ENCODE data around the gene TBX4. TPM values are rescaled to one million over a fixed set of nuclear protein-coding genes. Genes with fewer than 3 reads are reported as not detected.
A peak's percentile ranks its signal among the peaks of the same experiment; 100 is the strongest.

The TBX4 gene
- not detected for polyA plus RNA-seq (2013, experiment 1 of 2)
- polyA plus RNA-seq (2013, experiment 2 of 2): not detected

DNA sequence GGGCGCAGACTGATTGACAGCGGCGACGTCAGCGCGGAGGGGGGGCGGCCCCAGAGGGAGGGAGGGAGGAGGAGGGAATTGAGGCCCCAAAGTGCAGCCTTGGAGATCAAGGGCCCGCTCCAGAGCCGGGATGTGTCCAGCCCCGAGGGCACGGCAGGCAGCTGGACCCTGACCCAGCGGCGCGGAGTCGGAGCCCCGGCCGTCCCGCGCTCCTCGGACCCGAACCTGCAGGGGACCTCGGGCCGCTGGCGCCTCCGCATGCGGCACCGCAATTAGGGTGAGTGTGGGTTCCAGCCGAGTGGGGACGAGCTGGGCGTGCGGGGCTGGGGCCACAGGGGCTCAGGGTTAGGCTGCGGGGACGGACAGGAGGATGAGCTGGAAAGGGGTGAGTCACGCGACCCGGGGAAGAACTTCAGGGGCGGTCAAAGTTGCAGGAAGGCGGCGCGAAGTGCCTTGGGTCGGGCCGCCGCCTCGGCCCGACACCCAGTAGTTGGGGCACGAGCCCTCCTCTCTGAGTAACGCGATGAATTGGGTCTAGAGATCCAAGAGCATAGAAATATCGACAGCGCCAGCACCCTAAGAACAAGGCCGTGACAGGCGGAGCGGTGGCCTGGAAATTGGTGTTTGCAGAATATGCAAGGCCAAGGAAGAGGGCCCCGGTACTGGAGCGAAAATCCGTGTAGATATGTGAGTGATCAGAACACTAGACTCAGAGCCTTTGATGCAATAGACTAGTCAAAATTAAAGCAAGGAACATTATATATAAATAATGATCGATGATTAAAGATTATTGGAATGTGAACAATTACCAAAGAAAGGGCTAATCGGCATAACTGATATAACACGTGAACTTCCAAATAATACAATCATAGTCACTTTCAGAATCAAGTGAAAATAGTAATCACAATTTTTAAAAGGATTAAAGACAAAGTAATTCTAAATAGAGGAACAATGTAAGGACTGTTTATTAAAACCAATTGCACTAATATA, at the start of gene TBX4:
TSS of gene TBX4 (plus strand) at position 122 of the 990 bp plus-strand sequence. CDS start 4,069 bp downstream, outside the sequence.
- H3K4me3 ChIP-seq (ENCODE audit: insufficient read depth in 1 of 2, low read depth in 1 of 2, low read length in 2 of 2): peak within 1 kb of the TSS in 1 of 2 experiments; percentile 60
- H3K18ac ChIP-seq (ENCODE audit: low read depth in 1 of 2, low read length in 2 of 2): no peak within 1 kb of the TSS
- H3K4me2 ChIP-seq (ENCODE audit: low read length, poor library complexity, severe bottlenecking): peak within 1 kb of the TSS; percentile 69
- H4K91ac ChIP-seq (ENCODE audit: low read length): no peak within 1 kb of the TSS
- H3K79me1 ChIP-seq (replicated peaks; ENCODE audit: low read length, poor library complexity, severe bottlenecking): no peaks in the 10 kb centered on the region
- no peak within 1 kb of the TSS for H2BK5ac ChIP-seq (ENCODE audit: low read depth, low read length, poor library complexity, severe bottlenecking)
- no peak within 1 kb of the TSS for H2BK12ac ChIP-seq (ENCODE audit: low read length in 2 of 2)
- H2AFZ ChIP-seq (ENCODE audit: low read depth, low read length): peak within 1 kb of the TSS; percentile 19
- H3K4me1 ChIP-seq (ENCODE audit: control insufficient read depth, insufficient read depth, low read depth, low read length): peaks cover 25% of the 10 kb centered on the region
- no peak within 1 kb of the TSS for H3K27ac ChIP-seq (ENCODE audit: low read length, poor library complexity, severe bottlenecking)
- H2BK15ac ChIP-seq (ENCODE audit: low read depth, poor library complexity, severe bottlenecking): peak within 1 kb of the TSS; percentile 56
- peak within 1 kb of the TSS in 1 of 2 experiments; percentile 94 for H3K23ac ChIP-seq (ENCODE audit: low read length in 2 of 2)
- H3K4ac ChIP-seq (ENCODE audit: low read depth in 1 of 2, low read length in 2 of 2): no peak within 1 kb of the TSS
- H3K27me3 ChIP-seq (ENCODE audit: control insufficient read depth in 1 of 2, insufficient read depth in 1 of 2, low read length in 2 of 2): peaks cover 73 to 79% of the 10 kb centered on the region in 2 experiments
- DNase-seq: peak; percentile 13
- H3K9me3 ChIP-seq (ENCODE audit: control insufficient read depth, low read length): no peaks in the 10 kb centered on the region
- H2AK5ac ChIP-seq (ENCODE audit: low read length, severe bottlenecking): no peak within 1 kb of the TSS
- no peak within 1 kb of the TSS for H4K8ac ChIP-seq (ENCODE audit: low read length)
- H3K36me3 ChIP-seq (ENCODE audit: control insufficient read depth in 1 of 2, insufficient read depth in 2 of 2, low read depth in 1 of 2, low read length in 2 of 2): no peaks in the 10 kb centered on the region
- peak within 1 kb of the TSS; percentile 66 for H2BK120ac ChIP-seq (ENCODE audit: low read depth, low read length)
- peak within 1 kb of the TSS; percentile 43 for H3K9ac ChIP-seq (ENCODE audit: low read length)
- peak within 1 kb of the TSS in 1 of 2 experiments; percentile 72 for H3K14ac ChIP-seq (ENCODE audit: low read length in 2 of 2)
- WGBS: 5% methylated on average over 48 of the region's 59 CpGs

GRCh38 chr17:61402978-61403800, 49.0 kb upstream of the TBX4 start:
- Histone ChIP-seq H3K4me1 (ENCODE audit: control insufficient read depth, insufficient read depth, low read depth, low read length) (peaks cover 43% of the 10 kb centered on the region), H3K9me3 (ENCODE audit: control insufficient read depth, low read length) (no peaks in the 10 kb centered on the region), H3K79me1 (replicated peaks; ENCODE audit: low read length, poor library complexity, severe bottlenecking) (no peaks in the 10 kb centered on the region), H3K23ac (ENCODE audit: low read length in 2 of 2) (peak overlapping the region in 1 of 2 experiments; percentile 92), H3K36me3 (ENCODE audit: control insufficient read depth in 1 of 2, insufficient read depth in 2 of 2, low read depth in 1 of 2, low read length in 2 of 2) (peaks cover 2 to 48% of the 10 kb centered on the region in 2 experiments), H3K14ac (ENCODE audit: low read length in 2 of 2) (peak overlapping the region in 1 of 2 experiments; percentile 98), H3K18ac (ENCODE audit: low read depth in 1 of 2, low read length in 2 of 2) (peak overlapping the region; percentile 66 to 97), H4K8ac (ENCODE audit: low read length) (peak overlapping the region; percentile 14), H3K27me3 (ENCODE audit: control insufficient read depth in 1 of 2, insufficient read depth in 1 of 2, low read length in 2 of 2) (peaks cover 0 to 81% of the 10 kb centered on the region in 2 experiments), H2BK12ac (ENCODE audit: low read length in 2 of 2) (peak overlapping the region in 1 of 2 experiments; percentile 92), H3K27ac (ENCODE audit: low read length, poor library complexity, severe bottlenecking) (no peak overlapping the region), H3K4me3 (ENCODE audit: insufficient read depth in 1 of 2, low read depth in 1 of 2, low read length in 2 of 2) (no peak overlapping the region), H3K4me2 (ENCODE audit: low read length, poor library complexity, severe bottlenecking) (no peak overlapping the region), H2BK120ac (ENCODE audit: low read depth, low read length) (no peak overlapping the region), H2AK5ac (ENCODE audit: low read length, severe bottlenecking) (no peak overlapping the region), H2AFZ (ENCODE audit: low read depth, low read length) (no peak overlapping the region), H3K4ac (ENCODE audit: low read depth in 1 of 2, low read length in 2 of 2) (peak overlapping the region in 1 of 2 experiments; percentile 87), H2BK15ac (ENCODE audit: low read depth, poor library complexity, severe bottlenecking) (no peak overlapping the region), H3K9ac (ENCODE audit: low read length) (no peak overlapping the region), H4K91ac (ENCODE audit: low read length) (no peak overlapping the region), H2BK5ac (ENCODE audit: low read depth, low read length, poor library complexity, severe bottlenecking) (no peak overlapping the region)
- WGBS: 15% methylated on average over 55 of the region's 55 CpGs
- peak; percentile 58 for DNase-seq

DNA sequence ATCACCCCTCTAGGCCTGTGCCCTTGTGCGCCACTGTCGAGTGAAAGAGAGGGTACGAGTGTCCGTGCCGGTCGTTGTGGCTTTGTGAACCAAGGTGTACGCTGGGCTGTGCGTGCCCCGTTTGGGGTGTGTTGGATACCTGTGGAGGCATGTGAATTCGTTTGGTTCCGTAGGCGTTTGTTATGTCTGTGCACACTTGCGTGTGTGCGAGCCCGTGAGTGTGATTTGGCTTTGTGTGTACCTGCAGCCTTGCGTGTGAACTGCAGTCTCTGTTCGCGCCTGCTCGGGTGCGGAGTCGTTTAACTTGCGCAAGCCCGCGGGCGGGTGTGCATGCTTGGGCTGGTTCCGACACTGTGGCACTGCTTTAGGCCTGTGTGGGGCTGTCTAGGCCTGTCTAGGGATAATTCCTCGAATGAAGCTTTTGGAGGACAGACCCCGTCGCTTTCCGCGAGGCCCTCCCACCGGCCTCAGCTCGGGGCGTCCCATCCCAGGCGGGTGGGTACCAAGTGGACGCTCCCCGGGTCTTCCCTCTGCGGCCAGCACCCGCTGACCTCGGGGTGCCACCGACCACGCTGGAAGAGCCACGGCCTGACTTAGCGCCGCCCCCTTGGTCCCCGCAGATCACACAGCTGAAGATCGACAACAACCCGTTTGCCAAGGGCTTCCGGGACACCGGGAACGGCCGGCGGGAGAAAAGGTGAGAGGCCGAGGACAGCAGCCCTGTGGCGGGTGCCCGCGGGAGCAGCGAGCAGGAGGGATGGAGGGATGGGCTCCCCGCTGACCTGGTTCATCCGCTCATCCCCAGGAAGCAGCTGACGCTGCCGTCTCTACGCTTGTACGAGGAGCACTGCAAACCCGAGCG, 48.2 kb upstream of the TBX4 start:
- H3K18ac ChIP-seq (ENCODE audit: low read depth in 1 of 2, low read length in 2 of 2): peak overlapping the region; percentile 66 to 81
- peak overlapping the region; percentile 21 for H4K91ac ChIP-seq (ENCODE audit: low read length)
- H3K4me3 ChIP-seq (ENCODE audit: insufficient read depth in 1 of 2, low read depth in 1 of 2, low read length in 2 of 2): peak overlapping the region; percentile 7 to 49
- peak; percentile 42 for DNase-seq
- peaks cover 0 to 81% of the 10 kb centered on the region in 2 experiments for H3K27me3 ChIP-seq (ENCODE audit: control insufficient read depth in 1 of 2, insufficient read depth in 1 of 2, low read length in 2 of 2)
- peak overlapping the region; percentile 49 for H4K8ac ChIP-seq (ENCODE audit: low read length)
- H2AFZ ChIP-seq (ENCODE audit: low read depth, low read length): no peak overlapping the region
- peak overlapping the region in 1 of 2 experiments; percentile 99 for H3K23ac ChIP-seq (ENCODE audit: low read length in 2 of 2)
- peaks cover 36% of the 10 kb centered on the region for H3K4me1 ChIP-seq (ENCODE audit: control insufficient read depth, insufficient read depth, low read depth, low read length)
- peak overlapping the region; percentile 15 to 65 for H2BK12ac ChIP-seq (ENCODE audit: low read length in 2 of 2)
- no peaks in the 10 kb centered on the region for H3K79me1 ChIP-seq (replicated peaks; ENCODE audit: low read length, poor library complexity, severe bottlenecking)
- peak overlapping the region; percentile 54 for H2BK15ac ChIP-seq (ENCODE audit: low read depth, poor library complexity, severe bottlenecking)
- H2BK120ac ChIP-seq (ENCODE audit: low read depth, low read length): no peak overlapping the region
- H2BK5ac ChIP-seq (ENCODE audit: low read depth, low read length, poor library complexity, severe bottlenecking): no peak overlapping the region
- H3K14ac ChIP-seq (ENCODE audit: low read length in 2 of 2): peak overlapping the region in 1 of 2 experiments; percentile 98
- no peak overlapping the region for H3K9ac ChIP-seq (ENCODE audit: low read length)
- no peaks in the 10 kb centered on the region for H3K9me3 ChIP-seq (ENCODE audit: control insufficient read depth, low read length)
- no peak overlapping the region for H3K4me2 ChIP-seq (ENCODE audit: low read length, poor library complexity, severe bottlenecking)
- H3K36me3 ChIP-seq (ENCODE audit: control insufficient read depth in 1 of 2, insufficient read depth in 2 of 2, low read depth in 1 of 2, low read length in 2 of 2): peaks cover 2 to 54% of the 10 kb centered on the region in 2 experiments
- no peak overlapping the region for H2AK5ac ChIP-seq (ENCODE audit: low read length, severe bottlenecking)
- H3K4ac ChIP-seq (ENCODE audit: low read depth in 1 of 2, low read length in 2 of 2): peak overlapping the region in 1 of 2 experiments; percentile 77
- WGBS: 34% methylated on average over 61 of the region's 66 CpGs
- H3K27ac ChIP-seq (ENCODE audit: low read length, poor library complexity, severe bottlenecking): no peak overlapping the region
